ENCODE results near the gene TACC2.

DNA sequence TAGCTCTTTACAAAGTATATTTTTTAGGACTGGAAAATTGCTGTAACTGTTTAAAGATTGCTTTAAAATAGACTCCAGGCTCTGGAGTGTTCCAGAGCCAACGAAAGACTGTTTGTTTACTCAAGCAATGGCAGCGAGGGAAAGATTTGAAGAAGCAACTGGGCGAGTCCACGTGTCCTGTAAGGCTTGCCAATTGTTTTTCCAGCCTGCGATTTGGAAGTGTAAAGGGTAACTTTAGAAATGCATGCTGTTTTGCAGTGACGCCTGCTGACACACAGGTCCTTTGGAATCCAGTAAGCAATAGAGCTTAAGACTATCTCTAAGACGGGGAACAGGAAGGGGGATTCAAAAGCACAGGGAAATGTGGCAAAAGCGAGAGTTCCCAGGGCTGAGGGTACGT lies 55.8 kb downstream of the TACC2 start:
- TF ChIP-seq, protein P1, sequence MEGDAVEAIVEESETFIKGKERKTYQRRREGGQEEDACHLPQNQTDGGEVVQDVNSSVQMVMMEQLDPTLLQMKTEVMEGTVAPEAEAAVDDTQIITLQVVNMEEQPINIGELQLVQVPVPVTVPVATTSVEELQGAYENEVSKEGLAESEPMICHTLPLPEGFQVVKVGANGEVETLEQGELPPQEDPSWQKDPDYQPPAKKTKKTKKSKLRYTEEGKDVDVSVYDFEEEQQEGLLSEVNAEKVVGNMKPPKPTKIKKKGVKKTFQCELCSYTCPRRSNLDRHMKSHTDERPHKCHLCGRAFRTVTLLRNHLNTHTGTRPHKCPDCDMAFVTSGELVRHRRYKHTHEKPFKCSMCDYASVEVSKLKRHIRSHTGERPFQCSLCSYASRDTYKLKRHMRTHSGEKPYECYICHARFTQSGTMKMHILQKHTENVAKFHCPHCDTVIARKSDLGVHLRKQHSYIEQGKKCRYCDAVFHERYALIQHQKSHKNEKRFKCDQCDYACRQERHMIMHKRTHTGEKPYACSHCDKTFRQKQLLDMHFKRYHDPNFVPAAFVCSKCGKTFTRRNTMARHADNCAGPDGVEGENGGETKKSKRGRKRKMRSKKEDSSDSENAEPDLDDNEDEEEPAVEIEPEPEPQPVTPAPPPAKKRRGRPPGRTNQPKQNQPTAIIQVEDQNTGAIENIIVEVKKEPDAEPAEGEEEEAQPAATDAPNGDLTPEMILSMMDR (conservative IDR thresholded peaks at IDR 0.05; ENCODE audit: low read length): no peak
- TF ChIP-seq EZH2phosphoT487 (IDR thresholded peaks at IDR 0.05; ENCODE audit: borderline replicate concordance, low read depth, low read length): no peak

Measured in OCI-LY7 (cell line).